HG03045 (cell line): ENCODE results near the gene HLTF.

ENCODE experiments used
- ATAC-seq: cut with Tn5 transposase; IDR thresholded peaks from one replicate; pipeline ENCODE4 v1.9.1; 2021; ENCODE audit warnings: mild to moderate bottlenecking, moderate library complexity; ENCODE audit not compliant: unreplicated experiment

HLTF gene

GRCh38 chr3:149020196-149020838, 66.0 kb downstream of the HLTF start:
- ATAC-seq: no peak

- no peak for ATAC-seq
Measured at GRCh38 chr3:149019580-149019979, 66.8 kb downstream of the HLTF start.

DNA sequence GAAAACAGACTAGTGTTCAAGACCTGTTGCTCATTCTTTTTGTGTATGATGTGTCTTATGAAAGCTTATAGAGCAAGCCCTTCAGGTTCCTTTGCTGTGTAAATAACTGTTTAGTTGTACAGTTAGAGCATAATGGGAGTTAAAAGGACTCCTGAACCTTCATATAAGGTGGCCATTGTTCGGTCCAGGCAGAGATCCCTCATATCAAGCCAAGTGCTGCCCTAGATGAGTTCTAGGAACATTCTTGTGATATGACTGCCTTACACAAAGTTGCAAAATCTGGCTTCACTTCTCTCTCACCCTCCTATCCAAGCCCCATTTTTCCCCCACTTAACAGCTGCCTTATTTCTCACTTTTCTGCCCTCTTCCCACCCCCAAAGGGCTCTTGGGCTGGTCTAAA, 68.1 kb downstream of the HLTF start:
- ATAC-seq: no peak

- ATAC-seq: no peak
Measured at GRCh38 chr3:149016669-149017541, 69.4 kb downstream of the HLTF start.

- no peak for ATAC-seq
Measured at GRCh38 chr3:149016242-149016641, 70.1 kb downstream of the HLTF start.

DNA sequence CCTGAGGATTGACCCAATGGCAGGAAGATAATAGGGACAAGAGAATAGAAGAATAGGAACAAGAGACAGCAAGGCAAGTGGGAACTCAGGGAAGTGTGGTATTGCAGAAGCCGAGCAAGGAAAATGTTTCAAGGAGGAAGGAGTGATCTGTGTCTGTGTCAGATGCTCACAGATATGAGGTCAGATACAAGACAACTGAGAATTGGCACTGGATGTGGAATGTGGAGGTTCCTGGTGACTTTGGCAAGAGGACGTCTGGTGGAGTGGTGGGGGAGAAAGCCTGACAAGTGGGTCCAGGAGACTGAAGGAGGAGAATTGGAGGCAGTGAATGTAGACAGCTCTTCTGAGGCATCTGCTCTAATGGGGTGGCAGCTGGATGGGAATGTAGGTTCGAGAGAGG, 70.9 kb downstream of the HLTF start:
- ATAC-seq: no peak

DNA sequence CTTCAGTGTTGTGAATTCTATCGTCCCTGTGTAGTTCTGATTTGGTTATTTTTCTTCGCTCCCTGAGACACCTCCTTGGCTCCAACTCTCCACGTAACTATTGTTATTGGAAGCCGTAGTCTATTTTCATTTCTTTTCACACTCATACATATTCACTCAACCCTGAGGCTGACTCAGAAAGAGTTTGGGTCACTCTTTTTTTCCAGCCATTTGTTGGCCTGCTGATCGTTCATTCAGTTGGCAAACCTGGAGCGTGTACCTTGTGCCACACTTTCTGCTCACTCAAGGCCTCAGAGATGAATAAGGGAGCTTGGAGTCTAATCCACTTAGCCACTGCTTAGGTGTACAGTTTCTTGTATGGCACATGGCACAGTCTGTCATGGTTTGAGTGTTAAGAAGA, 72.6 kb downstream of the HLTF start:
- ATAC-seq: no peak

GRCh38 chr3:149011676-149012075, 74.7 kb downstream of the HLTF start:
- no peak for ATAC-seq

GRCh38 chr3:149010966-149011365, 75.4 kb downstream of the HLTF start:
- ATAC-seq: no peak

GRCh38 chr3:149010504-149010951, 75.8 kb downstream of the HLTF start:
- ATAC-seq: no peak

- peak; percentile 49 for ATAC-seq
Measured at GRCh38 chr3:149009732-149010131, 76.6 kb downstream of the HLTF start.

- ATAC-seq: no peak
Measured at GRCh38 chr3:149007567-149008257, 78.6 kb downstream of the HLTF start.

- ATAC-seq: no peak
Measured at GRCh38 chr3:149005416-149005815, 80.9 kb downstream of the HLTF start.

DNA sequence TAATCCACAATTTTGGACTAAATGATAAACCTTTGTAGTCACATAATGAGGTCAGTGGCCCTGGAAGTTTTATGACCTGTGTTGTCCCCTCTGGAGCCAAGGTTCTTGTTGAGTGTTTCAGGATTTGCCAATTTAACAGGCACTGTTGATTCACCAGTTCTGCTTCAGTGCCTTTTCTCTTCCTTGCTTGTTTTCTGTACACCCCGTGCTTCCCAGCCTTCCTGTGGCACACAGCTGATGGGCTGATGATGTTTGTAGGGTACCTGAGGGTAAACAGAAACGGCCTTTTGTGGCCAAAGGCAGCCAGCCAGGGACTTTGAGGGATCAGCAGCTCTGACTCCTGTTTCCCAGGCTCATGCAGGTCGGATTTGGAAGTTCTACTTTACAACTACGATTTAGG, 81.7 kb downstream of the HLTF start:
- no peak for ATAC-seq

DNA sequence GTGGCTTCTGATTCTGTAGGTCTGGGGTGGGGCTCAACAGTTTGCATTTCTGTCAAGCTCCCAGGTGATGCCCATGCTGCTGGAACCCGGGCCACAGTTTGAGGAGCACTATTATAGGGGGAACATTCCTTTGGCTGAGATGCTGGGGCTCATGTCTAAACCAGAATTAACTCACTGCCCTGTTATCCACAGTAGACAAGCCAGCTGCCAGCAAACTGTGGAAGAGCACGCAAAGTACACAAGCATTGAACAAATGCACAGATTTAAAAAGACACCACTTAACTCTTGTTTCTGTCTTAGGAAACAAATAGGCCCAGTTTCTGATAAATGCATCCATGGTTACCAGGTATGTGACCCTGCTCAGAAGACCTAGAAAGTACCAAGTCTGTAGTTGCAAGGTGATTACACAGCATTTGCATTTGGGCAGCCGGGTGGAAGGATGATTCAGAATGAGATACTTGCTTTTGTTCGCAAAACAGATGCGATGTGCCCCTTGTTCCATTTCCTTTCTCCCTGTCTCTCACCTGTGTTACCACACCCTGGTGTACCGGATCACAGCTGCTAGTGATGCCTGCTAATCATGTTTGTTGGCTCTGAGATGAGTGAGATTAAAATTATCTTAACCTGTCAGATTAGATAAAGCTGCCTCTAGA, 82.6 kb downstream of the HLTF start:
- ATAC-seq: peak; percentile 82

DNA sequence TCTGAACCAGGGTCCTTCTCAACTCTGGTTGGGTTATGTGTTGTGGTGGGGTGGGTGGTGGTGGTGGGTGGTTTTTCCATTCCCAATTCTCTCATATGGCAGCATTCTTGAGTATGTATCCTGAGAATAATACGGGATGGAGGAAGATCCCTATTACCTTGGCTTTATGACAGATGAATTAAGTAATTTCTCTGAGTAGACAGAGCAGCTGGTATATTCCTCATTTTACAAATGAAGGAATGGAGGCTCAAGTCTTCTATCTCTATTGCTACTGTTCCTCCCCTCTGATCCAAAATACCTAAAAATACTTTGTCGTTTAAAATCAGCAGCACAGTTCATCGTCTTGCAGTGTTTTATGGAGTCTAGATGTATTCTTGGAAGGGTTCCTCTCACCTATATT, 84.6 kb downstream of the HLTF start:
- ATAC-seq: no peak

DNA sequence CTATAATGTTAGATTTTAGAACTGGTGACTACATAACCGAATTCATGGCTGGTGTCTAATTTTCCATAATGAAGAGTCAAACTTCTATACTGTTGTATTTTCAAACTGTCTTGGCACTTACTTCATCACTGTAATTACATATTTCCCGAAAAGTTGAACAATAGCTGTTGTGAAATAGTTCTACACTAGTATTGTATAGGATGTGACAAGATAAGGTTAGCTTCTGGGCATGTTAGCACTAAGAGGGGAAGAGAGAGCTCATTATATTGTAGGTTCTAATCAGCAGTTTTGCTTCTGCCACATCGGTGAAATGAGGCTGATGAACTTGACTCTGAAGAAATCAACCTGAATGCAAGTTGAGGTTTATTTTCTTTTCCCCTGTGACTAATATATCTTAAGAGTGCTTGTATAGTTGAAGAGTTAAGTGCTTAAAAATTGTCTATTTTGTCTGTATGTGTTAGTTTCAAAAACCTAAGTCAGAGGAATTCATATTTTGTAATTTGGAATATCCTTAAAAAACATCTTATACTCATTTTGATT, 86.1 kb downstream of the HLTF start:
- no peak for ATAC-seq

- ATAC-seq: peak; percentile 58
Measured at GRCh38 chr3:148999806-149000205, 86.5 kb downstream of the HLTF start.

DNA sequence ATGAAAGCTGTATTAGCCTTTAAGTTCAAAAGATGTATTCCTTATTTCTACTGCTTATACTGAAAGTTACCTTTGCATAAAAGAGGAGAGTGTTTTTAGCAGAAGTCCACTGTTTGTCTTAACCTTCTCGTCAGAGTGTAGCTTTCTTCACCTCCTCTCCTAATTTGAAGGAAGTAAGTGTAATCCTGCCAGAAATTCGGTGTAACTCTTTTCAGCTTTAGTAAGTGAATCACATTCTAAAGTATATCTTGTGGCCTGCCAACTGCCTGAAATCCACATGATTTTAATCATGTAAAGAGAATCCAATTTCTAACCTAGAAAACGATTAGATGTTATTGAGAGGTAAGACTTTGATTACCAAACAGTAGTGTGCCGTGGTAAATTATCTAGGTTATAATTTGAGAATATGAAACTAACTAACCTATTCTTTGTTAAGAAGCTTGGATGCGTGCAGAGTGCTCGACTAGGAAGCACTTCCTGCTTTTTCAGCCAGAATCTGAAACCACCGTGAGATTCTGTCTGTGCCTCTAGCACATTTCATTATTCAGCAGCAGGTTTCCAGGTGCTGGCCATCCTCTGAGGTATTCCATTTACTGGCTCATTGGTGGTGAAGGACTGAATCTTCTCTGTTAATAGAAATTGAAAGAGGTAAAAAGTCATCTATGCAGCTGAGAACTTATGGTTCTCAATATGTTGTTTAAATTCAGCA, 87.5 kb downstream of the HLTF start:
- ATAC-seq: no peak

- no peak for ATAC-seq
Measured at GRCh38 chr3:148998297-148998696, 88.0 kb downstream of the HLTF start.
